BJ (cell line): Measurements from ENCODE around the gene BCAT1. TPM values are rescaled to one million over a fixed set of nuclear protein-coding genes. Genes with fewer than 3 reads are reported as not detected.
"Not testable (repeated sequence)": the region's sequence is repeated elsewhere in the genome, so short reads cannot be mapped to it uniquely, and the experiment has no call there.

Experiments used
- CTCF ChIA-PET: fragments of 350-600 bp; formaldehyde crosslinking; extraction: SDS; loops from one replicate; lab custom pipeline; 2021; ENCODE audit warnings: antibody characterized with exemption, inconsistent platforms; lab: Yijun Ruan, JAX
- POLR2A ChIA-PET: fragments of 300-600 bp; sonication (Branson Sonifier 250); formaldehyde crosslinking; extraction: SDS; loops from one replicate; lab custom pipeline; 2021; ENCODE audit warnings: antibody characterized with exemption; lab: Charles Lee
- DNase-seq: peaks from one replicate; pipeline ENCODE4 v3.0.0-alpha.2; 2011; ENCODE audit warnings: low read depth
- H3K27me3 ChIP-seq: 2 replicates; pipeline ENCODE4 v1.6.0; 2011; ENCODE audit warnings: low read length; ENCODE audit not compliant: control insufficient read depth, insufficient read depth
- H3K36me3 ChIP-seq: 2 replicates; pipeline ENCODE4 v1.5.1; 2011; ENCODE audit warnings: low read length; ENCODE audit not compliant: control insufficient read depth, insufficient read depth
- H3K4me3 ChIP-seq: 2 replicates; pipeline ENCODE4 v1.5.1; 2011; ENCODE audit warnings: low read depth, mild to moderate bottlenecking, control low read depth, low read length
- CTCF ChIP-seq: IDR thresholded peaks from 2 replicates; pipeline ENCODE4 v1.5.1; 2011; ENCODE audit warnings: low read depth, mild to moderate bottlenecking, control low read depth, inconsistent platforms, low read length, moderate library complexity; ENCODE audit not compliant: insufficient read depth
- polyA plus RNA-seq: library from polyadenylated mRNA; depleted of rRNA; stranded (reverse); fragments of >200 nt; gene quantifications from 2 replicates; pipeline ENCODE4 v1.2.3, GENCODE V29; 2011

The BCAT1 gene
- polyA plus RNA-seq, 1 experiment = 13.2 TPM

- CTCF ChIA-PET = interaction anchor here (0.8 to 2.8 kb wide), 4 partner anchors 9 to 104 kb away, joined by 3 to 11 read pairs (median 4); no protein-coding TSS in a partner anchor
- Histone ChIP-seq H3K27me3 (no peaks in the 10 kb centered on the region), H3K36me3 (no peaks in the 10 kb centered on the region), H3K4me3 (no peak overlapping the region)
- peak; percentile 84 for TF ChIP-seq CTCF
- DNase-seq = no peak
- POLR2A ChIA-PET = no interaction called here
Observed at GRCh38 chr12:24960222-24960855, 11.4 kb upstream of the BCAT1 start.

- POLR2A ChIA-PET, H3K36me3 ChIP-seq, H3K4me3 ChIP-seq, H3K27me3 ChIP-seq, DNase-seq: not testable (repeated sequence)
- CTCF ChIA-PET = interaction anchor here (0.9 kb wide), 1 partner anchor 35 kb away, joined by 3 read pairs; no protein-coding TSS in a partner anchor
Observed at GRCh38 chr12:24956351-24956750, 7.5 kb upstream of the BCAT1 start.

GRCh38 chr12:24955853-24956252 lies 7.0 kb upstream of the BCAT1 start:
- no peaks in the 10 kb centered on the region for H3K36me3 ChIP-seq
- TF ChIP-seq CTCF = no peak
- H3K4me3 ChIP-seq = no peak overlapping the region
- DNase-seq = no peak
- H3K27me3 ChIP-seq = no peaks in the 10 kb centered on the region
- POLR2A ChIA-PET = no interaction called here
- CTCF ChIA-PET = interaction anchor here (1.0 to 1.1 kb wide), 2 partner anchors 9 to 10 kb away, joined by 3 to 5 read pairs; no protein-coding TSS in a partner anchor

- Histone ChIP-seq H3K36me3 (no peaks in the 10 kb centered on the region), H3K4me3 (no peak overlapping the region), H3K27me3 (no peaks in the 10 kb centered on the region)
- ChIA-PET POLR2A (no interaction called here), CTCF (interaction anchor here (1.0 to 1.1 kb wide), 2 partner anchors 9 to 11 kb away, joined by 3 to 5 read pairs; no protein-coding TSS in a partner anchor)
- DNase-seq = no peak
- TF ChIP-seq CTCF = no peak
Observed at GRCh38 chr12:24955389-24955788, 6.5 kb upstream of the BCAT1 start.

- CTCF ChIA-PET = interaction anchor here (0.6 kb wide), 1 partner anchor 42 kb away, joined by 3 read pairs; no protein-coding TSS in a partner anchor
- Histone ChIP-seq H3K4me3 (no peak overlapping the region), H3K27me3 (no peaks in the 10 kb centered on the region), H3K36me3 (no peaks in the 10 kb centered on the region)
- DNase-seq = no peak
- TF ChIP-seq CTCF = no peak
- POLR2A ChIA-PET = no interaction called here
Observed at GRCh38 chr12:24954261-24954660, 5.4 kb upstream of the BCAT1 start.

- POLR2A ChIA-PET = interaction anchor here (0.6 kb wide), 1 partner anchor 444 kb away, joined by 16 read pairs; no protein-coding TSS in a partner anchor
- no peak for TF ChIP-seq CTCF
- Histone ChIP-seq H3K27me3 (no peaks in the 10 kb centered on the region), H3K36me3 (no peaks in the 10 kb centered on the region), H3K4me3 (no peak overlapping the region)
- DNase-seq = no peak
- CTCF ChIA-PET = interaction anchor here (1.2 to 3.1 kb wide), 3 partner anchors 9 to 47 kb away, joined by 3 to 11 read pairs (median 4); no protein-coding TSS in a partner anchor
Observed at GRCh38 chr12:24952389-24952788, 3.5 kb upstream of the BCAT1 start.
